ENCODE measurements around the gene DLG1. TPM values are rescaled to one million over a fixed set of nuclear protein-coding genes. Genes with fewer than 3 reads are reported as not detected.

Gene DLG1
- total and polyA plus RNA-seq, 2 experiments from 2014 or later, result 27.6 to 98.0 TPM

GRCh38 chr3:197236362-197236761, 62.0 kb downstream of the DLG1 start (continued):
- TF ChIP-seq NANOG (IDR thresholded peaks at IDR 0.05; ENCODE audit: borderline replicate concordance), result no peak

DNA sequence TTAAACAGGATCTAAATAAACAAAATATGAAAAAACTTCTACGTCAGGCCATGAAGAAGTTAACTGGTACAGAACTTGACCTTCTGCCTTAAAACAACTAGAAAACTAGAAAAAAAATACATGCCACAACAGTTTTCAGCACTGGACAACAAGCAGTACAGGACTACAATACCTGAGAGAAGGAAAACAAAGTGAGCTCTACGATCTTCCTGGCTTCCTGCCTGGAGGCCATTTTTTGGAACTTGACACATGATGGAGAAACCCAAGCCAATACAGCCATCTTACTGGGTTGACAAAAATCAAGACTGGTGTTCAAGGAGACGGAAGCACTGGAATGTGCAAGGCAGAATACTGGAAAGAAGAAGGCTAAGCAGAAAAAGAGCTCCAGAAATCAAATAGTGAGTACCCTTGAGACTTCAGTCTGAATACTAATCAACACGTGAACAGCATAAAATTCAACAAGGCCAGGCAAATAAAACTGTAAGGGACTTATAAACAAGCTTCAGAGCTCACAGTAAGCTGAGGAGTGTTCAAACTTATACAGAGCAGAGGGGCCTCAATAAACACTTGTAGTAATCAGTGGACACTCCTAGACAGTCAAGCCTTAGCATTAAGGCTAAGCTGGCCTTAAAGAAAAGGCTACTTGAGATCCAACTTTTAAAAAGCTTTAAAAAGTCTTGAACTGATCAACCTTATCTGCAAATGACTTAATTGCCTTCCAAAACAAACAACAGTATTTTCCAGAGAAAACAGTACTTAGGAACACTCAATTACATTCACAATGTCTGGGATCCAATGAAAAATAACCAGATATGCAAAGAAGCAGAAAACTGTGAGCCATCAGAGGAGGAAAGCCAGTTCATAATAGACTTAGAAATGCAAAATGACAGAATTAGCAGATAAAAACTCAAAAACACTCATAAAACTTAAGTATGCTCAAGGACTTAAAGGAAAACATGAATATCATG, 63.2 kb downstream of the DLG1 start:
- ATAC-seq (no peak), DNase-seq (ENCODE audit: low spot score) (no peak)
- Histone ChIP-seq H3K79me2 (replicated peaks; ENCODE audit: insufficient read depth) (peaks cover 98% of the 10 kb centered on the region), H3K27ac (ENCODE audit: low read depth) (no peak overlapping the region), H3F3A (replicated peaks; ENCODE audit: low read depth) (no peaks in the 10 kb centered on the region), H3K27me3 (ENCODE audit: insufficient read depth) (no peaks in the 10 kb centered on the region), H2AFZ (no peak overlapping the region), H3K9me2 (ENCODE audit: insufficient read depth) (no peaks in the 10 kb centered on the region), H4K20me1 (replicated peaks; ENCODE audit: insufficient read depth) (peaks cover 13% of the 10 kb centered on the region), H3K4me3 (no peak overlapping the region), H3K4me2 (no peak overlapping the region), H3K4me1 (ENCODE audit: insufficient read depth) (peaks cover 7% of the 10 kb centered on the region), H3K36me3 (ENCODE audit: insufficient read depth) (no peaks in the 10 kb centered on the region)
- H3K27ac Mint-ChIP-seq, result no peak overlapping the region
- H3K4me3 Mint-ChIP-seq, result no peak overlapping the region
- H3K27me3 Mint-ChIP-seq (ENCODE audit: insufficient read depth, low read depth, poor library complexity), result peaks cover 2% of the 10 kb centered on the region
- peaks cover 2% of the 10 kb centered on the region; the same call in 1 of the 3 replicates for H3K9me3 Mint-ChIP-seq
- peaks cover 34% of the 10 kb centered on the region for H3K4me1 Mint-ChIP-seq
- H3K36me3 Mint-ChIP-seq (ENCODE audit: low read depth), result peaks cover 14% of the 10 kb centered on the region; the same call in 2 of the 3 replicates
- TF ChIP-seq ZNF114 (CRISPR knock-in tag; IDR thresholded peaks at IDR 0.05), result no peak
- TF ChIP-seq JUNB (IDR thresholded peaks at IDR 0.05; ENCODE audit: unreplicated experiment), result no peak
- no peak for TF ChIP-seq NANOG (IDR thresholded peaks at IDR 0.05; ENCODE audit: borderline replicate concordance)
- no peak for TF ChIP-seq REST (IDR thresholded peaks at IDR 0.05; ENCODE audit: unreplicated experiment)
- TF ChIP-seq, protein P1, sequence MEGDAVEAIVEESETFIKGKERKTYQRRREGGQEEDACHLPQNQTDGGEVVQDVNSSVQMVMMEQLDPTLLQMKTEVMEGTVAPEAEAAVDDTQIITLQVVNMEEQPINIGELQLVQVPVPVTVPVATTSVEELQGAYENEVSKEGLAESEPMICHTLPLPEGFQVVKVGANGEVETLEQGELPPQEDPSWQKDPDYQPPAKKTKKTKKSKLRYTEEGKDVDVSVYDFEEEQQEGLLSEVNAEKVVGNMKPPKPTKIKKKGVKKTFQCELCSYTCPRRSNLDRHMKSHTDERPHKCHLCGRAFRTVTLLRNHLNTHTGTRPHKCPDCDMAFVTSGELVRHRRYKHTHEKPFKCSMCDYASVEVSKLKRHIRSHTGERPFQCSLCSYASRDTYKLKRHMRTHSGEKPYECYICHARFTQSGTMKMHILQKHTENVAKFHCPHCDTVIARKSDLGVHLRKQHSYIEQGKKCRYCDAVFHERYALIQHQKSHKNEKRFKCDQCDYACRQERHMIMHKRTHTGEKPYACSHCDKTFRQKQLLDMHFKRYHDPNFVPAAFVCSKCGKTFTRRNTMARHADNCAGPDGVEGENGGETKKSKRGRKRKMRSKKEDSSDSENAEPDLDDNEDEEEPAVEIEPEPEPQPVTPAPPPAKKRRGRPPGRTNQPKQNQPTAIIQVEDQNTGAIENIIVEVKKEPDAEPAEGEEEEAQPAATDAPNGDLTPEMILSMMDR (conservative IDR thresholded peaks at IDR 0.05; ENCODE audit: low read depth in 2 of 2), result no peak
- TF ChIP-seq, protein P2, sequence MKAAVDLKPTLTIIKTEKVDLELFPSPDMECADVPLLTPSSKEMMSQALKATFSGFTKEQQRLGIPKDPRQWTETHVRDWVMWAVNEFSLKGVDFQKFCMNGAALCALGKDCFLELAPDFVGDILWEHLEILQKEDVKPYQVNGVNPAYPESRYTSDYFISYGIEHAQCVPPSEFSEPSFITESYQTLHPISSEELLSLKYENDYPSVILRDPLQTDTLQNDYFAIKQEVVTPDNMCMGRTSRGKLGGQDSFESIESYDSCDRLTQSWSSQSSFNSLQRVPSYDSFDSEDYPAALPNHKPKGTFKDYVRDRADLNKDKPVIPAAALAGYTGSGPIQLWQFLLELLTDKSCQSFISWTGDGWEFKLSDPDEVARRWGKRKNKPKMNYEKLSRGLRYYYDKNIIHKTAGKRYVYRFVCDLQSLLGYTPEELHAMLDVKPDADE (IDR thresholded peaks at IDR 0.05), result no peak
- no peak for TF ChIP-seq POLR2AphosphoS5 (IDR thresholded peaks at IDR 0.05; ENCODE audit: low read depth)
- no peak for TF ChIP-seq CREB1 (CRISPR knock-in tag; IDR thresholded peaks at IDR 0.05; ENCODE audit: low read depth)
- TF ChIP-seq STAT1 (IDR thresholded peaks at IDR 0.05; ENCODE audit: unreplicated experiment), result no peak
- no peak for TF ChIP-seq ZNF462 (CRISPR knock-in tag; IDR thresholded peaks at IDR 0.05)
- TF ChIP-seq EZH2phosphoT487 (IDR thresholded peaks at IDR 0.05; ENCODE audit: unreplicated experiment), result no peak
